GM12892 (cell line): ENCODE results near the gene RNF135.
"Not testable (repeated sequence)": the region's sequence is repeated elsewhere in the genome, so short reads cannot be mapped to it uniquely, and the experiment has no call there.

Experiments used
- DNase-seq: peaks from one replicate; pipeline ENCODE4 v3.0.0; 2011; ENCODE audit not compliant: insufficient read length
- FAIRE-seq: peaks from 2 replicates; lab custom pipeline; 2011; peaks lifted over from hg19 to GRCh38; lab: Jason Lieb, UNC
- POLR2A ChIP-seq: IDR thresholded peaks from 2 replicates; pipeline ENCODE4 v1.6.1; 2011; ENCODE audit warnings: low read depth, low read length, control low read depth
- POLR2AphosphoS5 ChIP-seq: IDR thresholded peaks from 2 replicates; pipeline ENCODE4 v1.6.1; 2011; ENCODE audit warnings: low read depth, low read length, control low read depth
- TAF1 ChIP-seq: IDR thresholded peaks from 2 replicates; pipeline ENCODE4 v1.6.1; 2011; ENCODE audit warnings: low read depth, mild to moderate bottlenecking, control low read depth, low read length, borderline replicate concordance

Gene RNF135

DNA sequence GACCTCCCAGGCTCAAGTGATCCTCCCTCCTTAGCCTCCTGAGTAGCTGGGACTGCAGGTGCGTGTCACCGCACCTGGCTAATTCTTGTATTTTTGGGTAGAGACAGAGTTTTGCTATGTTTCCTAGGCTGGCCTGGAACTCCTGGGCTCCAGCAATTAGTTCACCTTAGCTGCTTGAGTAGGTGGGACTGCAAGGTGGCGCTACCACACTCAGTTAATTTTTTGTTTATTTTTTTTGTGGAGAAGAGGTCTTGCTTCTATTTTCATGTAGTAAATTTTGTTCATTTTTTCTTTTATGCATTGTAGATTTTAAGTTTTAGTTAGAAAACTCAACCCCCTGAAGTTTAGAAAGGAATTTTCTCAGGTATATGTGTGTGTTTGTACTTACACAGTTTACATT, 21.7 kb downstream of the RNF135 start:
- TF ChIP-seq POLR2AphosphoS5 (no peak), TAF1 (no peak), POLR2A (no peak)
- DNase-seq (no peak), FAIRE-seq (no peak)

DNA sequence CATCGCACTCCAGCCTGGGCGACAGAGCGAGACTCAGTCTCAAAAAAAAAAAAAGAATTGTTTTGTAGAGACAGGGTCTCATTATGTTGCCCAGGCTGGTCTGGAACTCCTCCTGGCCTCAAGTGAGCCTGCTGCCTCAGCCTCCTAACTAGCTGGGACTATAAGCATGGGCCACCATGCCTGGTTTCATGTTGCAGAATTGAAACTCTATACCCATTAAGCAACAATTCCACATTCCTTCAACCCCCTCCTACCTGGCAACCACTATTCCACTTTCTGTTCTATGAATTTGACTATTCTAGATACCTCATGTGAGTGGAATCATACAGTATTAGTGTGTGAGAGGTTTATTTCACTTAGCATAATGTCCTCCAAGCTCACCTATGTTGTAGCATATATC, 24.5 kb downstream of the RNF135 start:
- DNase-seq (no peak), FAIRE-seq (no peak)
- TF ChIP-seq TAF1, result no peak
- no peak for TF ChIP-seq POLR2AphosphoS5
- TF ChIP-seq POLR2A, result no peak

GRCh38 chr17:30996486-30996885, 25.6 kb downstream of the RNF135 start:
- DNase-seq (no peak), FAIRE-seq (no peak)
- TF ChIP-seq POLR2AphosphoS5 (no peak), POLR2A (no peak), TAF1 (no peak)

DNA sequence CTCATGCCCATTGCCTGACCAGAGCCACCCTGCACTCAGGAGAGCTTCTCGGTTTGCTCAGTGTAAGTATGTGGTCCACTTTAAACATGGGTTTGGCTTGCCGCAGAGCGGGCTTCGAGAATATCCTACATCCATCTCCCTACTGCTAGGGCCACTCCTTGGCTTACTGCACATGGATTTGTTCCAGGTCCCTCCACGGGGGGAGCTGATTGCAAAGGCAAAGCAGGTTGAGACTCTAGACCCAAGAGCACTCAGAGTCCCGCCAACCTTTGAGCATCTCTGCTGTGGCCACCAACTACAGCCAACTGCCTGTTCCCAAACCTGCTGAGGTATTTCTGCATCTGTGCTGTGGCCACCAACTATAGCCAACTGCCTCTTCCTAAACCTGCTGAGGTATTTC, 26.4 kb downstream of the RNF135 start:
- TF ChIP-seq TAF1, result no peak
- no peak for TF ChIP-seq POLR2AphosphoS5
- TF ChIP-seq POLR2A, result no peak
- no peak for DNase-seq
- FAIRE-seq, result no peak

GRCh38 chr17:30997842-30998241, 27.0 kb downstream of the RNF135 start:
- FAIRE-seq, result no peak
- TF ChIP-seq TAF1 (no peak), POLR2AphosphoS5 (no peak), POLR2A (no peak)

GRCh38 chr17:31002047-31002446, 31.2 kb downstream of the RNF135 start:
- no peak for TF ChIP-seq TAF1
- TF ChIP-seq POLR2AphosphoS5, result no peak
- no peak for TF ChIP-seq POLR2A
- FAIRE-seq, result no peak

More at GRCh38 chr17:30997842-30998241, 27.0 kb downstream of the RNF135 start:
- DNase-seq, result no peak

DNA sequence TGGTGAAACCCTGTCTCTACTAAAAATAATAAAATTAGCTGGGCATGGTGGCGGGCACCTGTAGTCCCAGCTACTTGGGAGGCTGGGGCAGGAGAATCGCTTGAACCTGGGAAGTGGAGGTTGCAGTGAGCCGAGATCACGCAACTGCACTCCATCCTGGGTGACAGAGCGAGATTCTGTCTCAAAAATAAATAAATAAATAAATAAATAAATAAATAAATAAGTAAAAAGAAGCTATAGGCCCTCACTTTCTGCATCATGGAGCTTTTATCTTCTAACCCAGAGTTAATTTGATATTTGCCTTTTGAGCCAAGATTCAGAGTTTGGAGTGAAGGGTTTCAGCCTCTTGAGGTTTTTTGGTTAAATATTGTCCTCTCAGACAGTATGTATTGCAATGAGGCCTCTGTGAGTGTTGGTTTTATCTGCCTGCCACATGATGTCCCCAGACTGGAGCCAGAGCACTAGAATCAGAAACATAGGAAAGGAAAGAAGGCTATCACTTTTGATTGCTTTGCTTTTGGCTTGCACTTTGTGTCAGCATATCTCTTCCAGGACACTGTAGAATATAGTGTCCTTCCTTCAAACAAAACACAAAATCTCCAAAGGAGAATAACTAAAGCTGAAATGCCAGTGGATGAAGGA, 32.5 kb downstream of the RNF135 start:
- DNase-seq, result no peak
- TF ChIP-seq POLR2A, result no peak
- no peak for TF ChIP-seq POLR2AphosphoS5
- no peak for TF ChIP-seq TAF1
- FAIRE-seq, result no peak

More at GRCh38 chr17:31002047-31002446, 31.2 kb downstream of the RNF135 start:
- no peak for DNase-seq

GRCh38 chr17:31004160-31004559, 33.3 kb downstream of the RNF135 start:
- FAIRE-seq, result no peak
- DNase-seq, result no peak
- TF ChIP-seq POLR2A, result no peak

DNA sequence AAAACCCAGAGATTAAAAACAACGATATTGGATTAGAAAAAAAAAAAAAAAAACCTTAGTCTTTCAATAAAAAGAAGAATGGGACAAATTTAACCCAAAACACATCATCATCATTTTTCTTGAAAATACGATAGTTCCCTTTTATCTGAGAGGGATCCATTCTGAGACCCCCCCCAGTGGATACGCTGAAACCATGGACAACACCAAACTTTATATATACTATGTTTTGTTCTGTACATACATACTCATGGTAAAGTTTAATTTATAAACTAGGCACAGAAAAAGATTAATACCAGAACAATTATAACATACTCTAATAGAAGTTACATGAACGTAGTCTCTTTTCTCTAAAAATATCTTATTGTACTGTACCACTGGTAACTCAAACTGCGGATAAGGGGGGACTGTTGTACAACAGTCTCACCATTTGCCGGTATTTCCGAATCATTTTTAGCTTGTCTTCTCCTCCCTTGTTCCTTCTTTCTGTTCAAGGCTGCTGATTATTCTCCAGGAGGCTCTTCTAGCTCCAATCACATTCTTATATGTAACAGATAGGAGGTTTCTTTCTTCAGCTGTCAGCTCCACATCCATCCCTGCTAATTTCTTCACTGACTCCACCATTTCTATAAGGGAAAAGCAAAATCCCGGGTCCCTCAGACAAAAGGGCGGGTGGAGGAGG, 37.0 kb downstream of the RNF135 start:
- DNase-seq (no peak), FAIRE-seq (no peak)
- TF ChIP-seq TAF1 (no peak), POLR2A (no peak), POLR2AphosphoS5 (no peak)

- DNase-seq (peak; percentile 56), FAIRE-seq (peak; percentile 87)
- TF ChIP-seq TAF1, result no peak
- no peak for TF ChIP-seq POLR2AphosphoS5
- peak; percentile 78 for TF ChIP-seq POLR2A
These were observed 37.7 kb downstream of the RNF135 start for GRCh38 chr17:31008374-31009041.

DNA sequence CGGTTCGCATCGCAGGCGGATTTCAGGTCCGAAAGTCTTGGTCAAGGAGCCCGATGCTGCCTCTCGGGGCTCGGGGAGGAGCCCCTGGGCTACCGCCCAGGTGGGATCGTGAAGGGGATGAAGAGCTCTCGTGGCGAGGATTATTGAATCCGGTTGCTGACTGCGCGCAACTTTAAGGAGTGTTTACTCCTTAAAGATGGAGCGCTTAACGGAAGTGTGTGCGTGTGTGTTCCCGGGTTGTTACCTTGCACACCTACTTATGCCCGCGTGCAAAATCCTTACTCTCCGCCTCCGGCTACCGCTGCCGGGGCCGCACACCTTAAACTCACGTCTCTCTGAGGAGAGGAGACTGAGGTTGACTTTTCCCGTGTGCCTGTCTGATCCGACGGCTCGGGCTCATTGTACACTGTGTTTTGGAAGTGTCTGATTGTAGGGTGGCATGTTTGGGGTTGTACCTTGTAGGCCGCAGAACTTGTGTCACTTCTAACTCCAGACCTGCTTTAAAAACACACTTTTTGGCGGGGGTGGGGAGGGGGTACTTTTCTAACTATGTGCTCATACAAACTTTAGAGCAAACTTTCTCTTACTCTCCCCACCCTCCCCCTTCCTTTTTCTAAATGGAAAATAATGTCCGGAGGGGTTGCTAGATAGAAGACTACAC, 38.3 kb downstream of the RNF135 start:
- FAIRE-seq (peak; percentile 57), DNase-seq (peak; percentile 16)

- FAIRE-seq, DNase-seq: not testable (repeated sequence)
These were observed 39.2 kb downstream of the RNF135 start for GRCh38 chr17:31010014-31010413.

- FAIRE-seq, result no peak
- DNase-seq, result no peak
- TF ChIP-seq POLR2AphosphoS5, result no peak
- TF ChIP-seq TAF1, result no peak
- no peak for TF ChIP-seq POLR2A
These were observed 43.0 kb downstream of the RNF135 start for GRCh38 chr17:31013844-31014243.
